Measurements from ENCODE around the gene NCS1.
A peak's percentile ranks its signal among the peaks of the same experiment; 100 is the strongest.

NCS1 gene

GRCh38 chr9:130172161-130172857 lies at the start of gene NCS1:
Gene NCS1 (plus strand): TSS chr9:130172404. CDS start chr9:130172664, 260 bp downstream.
- DNase-seq (ENCODE audit: low read depth, low spot score) = peak; percentile 54
- in situ Hi-C loops (cut with HindIII; ENCODE audit: low sequenced_read_pairs) = no loop called here
- H3K4me3 ChIP-seq (ENCODE audit: low read depth, low read length) = peak within 1 kb of the TSS; percentile 68
- no peak for TF ChIP-seq CTCF (IDR thresholded peaks at IDR 0.05; ENCODE audit: low read depth, low read length)

- DNase-seq (ENCODE audit: low read depth, low spot score) = no peak
- in situ Hi-C loops (cut with HindIII; ENCODE audit: low sequenced_read_pairs) = no loop called here
- TF ChIP-seq CTCF (IDR thresholded peaks at IDR 0.05; ENCODE audit: low read depth, low read length) = no peak
- no peak overlapping the region for H3K4me3 ChIP-seq (ENCODE audit: low read depth, low read length)
Measured at GRCh38 chr9:130122456-130122855, 49.7 kb upstream of the NCS1 start.

- in situ Hi-C loops (cut with HindIII; ENCODE audit: low sequenced_read_pairs) = no loop called here
- H3K4me3 ChIP-seq (ENCODE audit: low read depth, low read length) = no peak overlapping the region
Measured at GRCh38 chr9:130124085-130124860, 47.9 kb upstream of the NCS1 start.

GRCh38 chr9:130126721-130127433 lies 45.3 kb upstream of the NCS1 start:
- in situ Hi-C loops (cut with HindIII; ENCODE audit: low sequenced_read_pairs) = no loop called here
- no peak overlapping the region for H3K4me3 ChIP-seq (ENCODE audit: low read depth, low read length)
- no peak for TF ChIP-seq CTCF (IDR thresholded peaks at IDR 0.05; ENCODE audit: low read depth, low read length)
- no peak for DNase-seq (ENCODE audit: low read depth, low spot score)

More at GRCh38 chr9:130124085-130124860, 47.9 kb upstream of the NCS1 start:
- no peak for DNase-seq (ENCODE audit: low read depth, low spot score)
- no peak for TF ChIP-seq CTCF (IDR thresholded peaks at IDR 0.05; ENCODE audit: low read depth, low read length)

GRCh38 chr9:130128251-130128650 lies 44.0 kb upstream of the NCS1 start:
- peak; percentile 29 for DNase-seq (ENCODE audit: low read depth, low spot score)
- in situ Hi-C loops (cut with HindIII; ENCODE audit: low sequenced_read_pairs) = no loop called here
- no peak overlapping the region for H3K4me3 ChIP-seq (ENCODE audit: low read depth, low read length)
- no peak for TF ChIP-seq CTCF (IDR thresholded peaks at IDR 0.05; ENCODE audit: low read depth, low read length)

GRCh38 chr9:130128733-130129431 lies 43.3 kb upstream of the NCS1 start:
- no peak for TF ChIP-seq CTCF (IDR thresholded peaks at IDR 0.05; ENCODE audit: low read depth, low read length)
- H3K4me3 ChIP-seq (ENCODE audit: low read depth, low read length) = no peak overlapping the region
- in situ Hi-C loops (cut with HindIII; ENCODE audit: low sequenced_read_pairs) = no loop called here
- peak; percentile 95 for DNase-seq (ENCODE audit: low read depth, low spot score)

All from astrocyte of the spinal cord (primary cell).